ENCODE results near the gene TNS3.

TNS3 gene

GRCh38 chr7:47580175-47580706, 1.7 kb downstream of the TNS3 start:
- no peak for DNase-seq
- H3K36me3 Mint-ChIP-seq (ENCODE audit: low read depth) = no peaks in the 10 kb centered on the region
- H3K9me3 Mint-ChIP-seq = no peaks in the 10 kb centered on the region
- H3K4me3 Mint-ChIP-seq = no peak overlapping the region
- H3K27me3 Mint-ChIP-seq = peaks cover 40% of the 10 kb centered on the region
- peaks cover 3% of the 10 kb centered on the region for H3K4me1 Mint-ChIP-seq (ENCODE audit: low read depth)
- no peak overlapping the region for H3K27ac Mint-ChIP-seq

- H3K9me3 Mint-ChIP-seq = no peaks in the 10 kb centered on the region
- peaks cover 40% of the 10 kb centered on the region for H3K27me3 Mint-ChIP-seq
- no peak overlapping the region for H3K4me3 Mint-ChIP-seq
- DNase-seq = no peak
- H3K36me3 Mint-ChIP-seq (ENCODE audit: low read depth) = no peaks in the 10 kb centered on the region
- H3K4me1 Mint-ChIP-seq (ENCODE audit: low read depth) = peaks cover 3% of the 10 kb centered on the region
- H3K27ac Mint-ChIP-seq = no peak overlapping the region
Measured at GRCh38 chr7:47579458-47579857, 2.5 kb downstream of the TNS3 start.

- no peak overlapping the region for H3K4me3 Mint-ChIP-seq
- H3K27me3 Mint-ChIP-seq = peaks cover 39% of the 10 kb centered on the region
- peaks cover 3% of the 10 kb centered on the region for H3K4me1 Mint-ChIP-seq (ENCODE audit: low read depth)
- H3K36me3 Mint-ChIP-seq (ENCODE audit: low read depth) = no peaks in the 10 kb centered on the region
- H3K27ac Mint-ChIP-seq = no peak overlapping the region
- no peaks in the 10 kb centered on the region for H3K9me3 Mint-ChIP-seq
- no peak for DNase-seq
Measured at GRCh38 chr7:47578579-47579270, 3.2 kb downstream of the TNS3 start.

- no peaks in the 10 kb centered on the region for H3K9me3 Mint-ChIP-seq
- H3K36me3 Mint-ChIP-seq (ENCODE audit: low read depth) = no peaks in the 10 kb centered on the region
- H3K4me3 Mint-ChIP-seq = no peak overlapping the region
- no peak overlapping the region for H3K27ac Mint-ChIP-seq
- H3K27me3 Mint-ChIP-seq = peaks cover 26% of the 10 kb centered on the region
- DNase-seq = no peak
- H3K4me1 Mint-ChIP-seq (ENCODE audit: low read depth) = peaks cover 3% of the 10 kb centered on the region
Measured at GRCh38 chr7:47577321-47577919, 4.5 kb downstream of the TNS3 start.

- Mint-ChIP-seq H3K27ac (no peak overlapping the region), H3K27me3 (peaks cover 23% of the 10 kb centered on the region), H3K9me3 (no peaks in the 10 kb centered on the region), H3K4me1 (ENCODE audit: low read depth) (peaks cover 3% of the 10 kb centered on the region), H3K4me3 (no peak overlapping the region), H3K36me3 (ENCODE audit: low read depth) (no peaks in the 10 kb centered on the region)
- no peak for DNase-seq
Measured at GRCh38 chr7:47576866-47577306, 5.0 kb downstream of the TNS3 start.

GRCh38 chr7:47576031-47576865, 5.7 kb downstream of the TNS3 start:
- no peak for DNase-seq
- Mint-ChIP-seq H3K27me3 (peaks cover 20% of the 10 kb centered on the region), H3K27ac (no peak overlapping the region), H3K36me3 (ENCODE audit: low read depth) (no peaks in the 10 kb centered on the region), H3K9me3 (no peaks in the 10 kb centered on the region), H3K4me1 (ENCODE audit: low read depth) (peaks cover 3% of the 10 kb centered on the region), H3K4me3 (no peak overlapping the region)

GRCh38 chr7:47574482-47575329, 7.2 kb downstream of the TNS3 start:
- DNase-seq = no peak
- H3K36me3 Mint-ChIP-seq (ENCODE audit: low read depth) = no peaks in the 10 kb centered on the region
- peaks cover 3% of the 10 kb centered on the region for H3K4me1 Mint-ChIP-seq (ENCODE audit: low read depth)
- no peak overlapping the region for H3K27ac Mint-ChIP-seq
- H3K4me3 Mint-ChIP-seq = no peak overlapping the region
- peaks cover 6% of the 10 kb centered on the region for H3K27me3 Mint-ChIP-seq
- H3K9me3 Mint-ChIP-seq = no peaks in the 10 kb centered on the region

GRCh38 chr7:47573758-47574481, 8.0 kb downstream of the TNS3 start:
- Mint-ChIP-seq H3K27ac (no peak overlapping the region), H3K36me3 (ENCODE audit: low read depth) (no peaks in the 10 kb centered on the region), H3K4me1 (ENCODE audit: low read depth) (peaks cover 2% of the 10 kb centered on the region), H3K4me3 (no peak overlapping the region), H3K9me3 (no peaks in the 10 kb centered on the region), H3K27me3 (peaks cover 4% of the 10 kb centered on the region)
- DNase-seq = no peak

- H3K36me3 Mint-ChIP-seq (ENCODE audit: low read depth) = no peaks in the 10 kb centered on the region
- H3K27me3 Mint-ChIP-seq = peaks cover 8% of the 10 kb centered on the region
- H3K9me3 Mint-ChIP-seq = no peaks in the 10 kb centered on the region
- no peak overlapping the region for H3K27ac Mint-ChIP-seq
- no peak overlapping the region for H3K4me3 Mint-ChIP-seq
- no peaks in the 10 kb centered on the region for H3K4me1 Mint-ChIP-seq (ENCODE audit: low read depth)
- DNase-seq = no peak
Measured at GRCh38 chr7:47572939-47573757, 8.8 kb downstream of the TNS3 start.

- H3K4me3 Mint-ChIP-seq = no peak overlapping the region
- no peaks in the 10 kb centered on the region for H3K9me3 Mint-ChIP-seq
- no peak for DNase-seq
- H3K27ac Mint-ChIP-seq = no peak overlapping the region
- H3K36me3 Mint-ChIP-seq (ENCODE audit: low read depth) = no peaks in the 10 kb centered on the region
- H3K4me1 Mint-ChIP-seq (ENCODE audit: low read depth) = no peaks in the 10 kb centered on the region
- H3K27me3 Mint-ChIP-seq = peaks cover 4% of the 10 kb centered on the region
Measured at GRCh38 chr7:47572094-47572445, 9.8 kb downstream of the TNS3 start.

- peaks cover 4% of the 10 kb centered on the region for H3K27me3 Mint-ChIP-seq
- H3K4me1 Mint-ChIP-seq (ENCODE audit: low read depth) = no peaks in the 10 kb centered on the region
- H3K4me3 Mint-ChIP-seq = no peak overlapping the region
- no peaks in the 10 kb centered on the region for H3K36me3 Mint-ChIP-seq (ENCODE audit: low read depth)
- no peak overlapping the region for H3K27ac Mint-ChIP-seq
- no peak for DNase-seq
- no peaks in the 10 kb centered on the region for H3K9me3 Mint-ChIP-seq
Measured at GRCh38 chr7:47571331-47572093, 10.4 kb downstream of the TNS3 start.

- DNase-seq = no peak
- H3K4me1 Mint-ChIP-seq (ENCODE audit: low read depth) = no peaks in the 10 kb centered on the region
- H3K27ac Mint-ChIP-seq = no peak overlapping the region
Measured at GRCh38 chr7:47570649-47571050, 11.3 kb downstream of the TNS3 start.

More at GRCh38 chr7:47570649-47571050, 11.3 kb downstream of the TNS3 start:
- no peaks in the 10 kb centered on the region for H3K9me3 Mint-ChIP-seq
- peaks cover 6% of the 10 kb centered on the region for H3K27me3 Mint-ChIP-seq
- no peak overlapping the region for H3K4me3 Mint-ChIP-seq
- no peaks in the 10 kb centered on the region for H3K36me3 Mint-ChIP-seq (ENCODE audit: low read depth)

Data from activated T-cell treated with anti-CD3 and anti-CD28 coated beads, Interleukin-2, amount 50 U/mL, for 24 hours (primary cell).